ENCODE data around the gene CNOT6. TPM values are rescaled to one million over a fixed set of nuclear protein-coding genes. Genes with fewer than 3 reads are reported as not detected.

The CNOT6 gene
- total RNA-seq, 6 donors from 2014 or later = 9.7 to 27.8 (median 18.2) TPM

DNA sequence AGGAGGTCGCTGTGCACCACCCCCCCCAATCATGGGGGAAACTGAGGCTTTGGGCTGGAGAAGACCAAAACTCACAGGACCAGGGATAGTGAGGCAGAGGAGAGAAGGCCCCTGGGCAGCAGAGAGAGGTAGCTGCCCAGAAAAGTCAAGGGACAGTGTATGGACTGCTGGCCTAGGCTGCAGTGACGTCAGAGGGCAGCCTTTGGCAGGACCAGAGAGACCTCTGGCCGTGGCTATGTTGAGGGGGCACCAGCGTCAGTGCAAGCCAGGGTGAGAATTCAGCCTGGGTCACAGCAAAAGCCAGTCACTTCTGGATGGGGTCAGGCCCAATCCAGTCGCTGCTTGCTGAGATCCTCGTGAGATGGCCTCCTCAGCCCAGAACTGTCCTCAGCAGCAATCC is 128.7 kb downstream of the CNOT6 start:
- no peak overlapping the region for H3K4me3 ChIP-seq
- no peak for ATAC-seq (ENCODE audit: low FRiP score in 2 of 2)
- H3K27me3 ChIP-seq = peaks cover 0 to 6% (median 0%) of the 10 kb centered on the region in 4 donors
- 77 to 86% methylated on average over 1 to 6 of the region's 6 CpGs for WGBS, 2 donors
- H3K4me1 ChIP-seq = peaks cover 9 to 27% (median 16%) of the 10 kb centered on the region in 4 donors
- H3K9me3 ChIP-seq = no peaks in the 10 kb centered on the region
- TF ChIP-seq EP300 (IDR thresholded peaks at IDR 0.05) (no peak), POLR2A (IDR thresholded peaks at IDR 0.05) (no peak), POLR2AphosphoS5 (IDR thresholded peaks at IDR 0.05) (no peak)
- TF ChIP-seq, protein P1, sequence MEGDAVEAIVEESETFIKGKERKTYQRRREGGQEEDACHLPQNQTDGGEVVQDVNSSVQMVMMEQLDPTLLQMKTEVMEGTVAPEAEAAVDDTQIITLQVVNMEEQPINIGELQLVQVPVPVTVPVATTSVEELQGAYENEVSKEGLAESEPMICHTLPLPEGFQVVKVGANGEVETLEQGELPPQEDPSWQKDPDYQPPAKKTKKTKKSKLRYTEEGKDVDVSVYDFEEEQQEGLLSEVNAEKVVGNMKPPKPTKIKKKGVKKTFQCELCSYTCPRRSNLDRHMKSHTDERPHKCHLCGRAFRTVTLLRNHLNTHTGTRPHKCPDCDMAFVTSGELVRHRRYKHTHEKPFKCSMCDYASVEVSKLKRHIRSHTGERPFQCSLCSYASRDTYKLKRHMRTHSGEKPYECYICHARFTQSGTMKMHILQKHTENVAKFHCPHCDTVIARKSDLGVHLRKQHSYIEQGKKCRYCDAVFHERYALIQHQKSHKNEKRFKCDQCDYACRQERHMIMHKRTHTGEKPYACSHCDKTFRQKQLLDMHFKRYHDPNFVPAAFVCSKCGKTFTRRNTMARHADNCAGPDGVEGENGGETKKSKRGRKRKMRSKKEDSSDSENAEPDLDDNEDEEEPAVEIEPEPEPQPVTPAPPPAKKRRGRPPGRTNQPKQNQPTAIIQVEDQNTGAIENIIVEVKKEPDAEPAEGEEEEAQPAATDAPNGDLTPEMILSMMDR (IDR thresholded peaks at IDR 0.05) = no peak
- H3K36me3 ChIP-seq = peaks cover 0 to 16% (median 7%) of the 10 kb centered on the region in 4 donors
- DNase-seq = no peak
- H3K27ac ChIP-seq = peak overlapping the region in 3 of 4 donors; percentile 39 to 72 (median 60)

DNA sequence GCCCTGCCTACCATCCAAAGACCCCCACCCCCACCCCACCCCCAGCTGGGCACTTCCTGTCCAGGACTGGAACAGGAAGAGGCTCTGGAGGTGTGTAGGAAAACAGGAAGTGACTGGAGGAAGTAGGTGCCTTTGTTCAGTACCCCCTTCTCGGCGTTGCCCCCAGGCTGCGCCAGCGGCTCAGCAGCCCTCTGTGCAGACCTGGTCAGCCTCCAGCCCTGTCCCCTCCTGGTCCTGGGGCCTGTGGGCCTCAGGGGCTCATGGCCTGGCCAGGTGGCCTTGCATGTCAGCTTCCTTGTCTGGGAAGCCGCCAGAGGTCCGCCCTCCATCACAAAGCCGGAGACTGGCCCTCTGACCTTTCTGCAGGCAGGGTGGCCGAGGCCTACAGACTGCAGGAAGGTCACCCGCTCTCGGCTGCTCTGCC is 129.2 kb downstream of the CNOT6 start:
- no peak overlapping the region for H3K4me3 ChIP-seq
- ATAC-seq (ENCODE audit: low FRiP score in 2 of 2) (no peak), DNase-seq (peak in 1 of 2 donors; percentile 67)
- WGBS, 2 donors = 54 to 97% methylated on average over 6 to 10 of the region's 10 CpGs
- H3K9me3 ChIP-seq = no peaks in the 10 kb centered on the region
- H3K27me3 ChIP-seq = peaks cover 0 to 6% (median 0%) of the 10 kb centered on the region in 4 donors
- H3K27ac ChIP-seq = peak overlapping the region in 3 of 4 donors; percentile 39 to 72 (median 60)
- TF ChIP-seq EP300 (IDR thresholded peaks at IDR 0.05) (no peak), POLR2A (IDR thresholded peaks at IDR 0.05) (no peak), POLR2AphosphoS5 (IDR thresholded peaks at IDR 0.05) (no peak)
- TF ChIP-seq, protein P1 (IDR thresholded peaks at IDR 0.05) = no peak
- H3K4me1 ChIP-seq = peaks cover 9 to 24% (median 16%) of the 10 kb centered on the region in 4 donors
- peaks cover 0 to 16% (median 7%) of the 10 kb centered on the region in 4 donors for H3K36me3 ChIP-seq

DNA sequence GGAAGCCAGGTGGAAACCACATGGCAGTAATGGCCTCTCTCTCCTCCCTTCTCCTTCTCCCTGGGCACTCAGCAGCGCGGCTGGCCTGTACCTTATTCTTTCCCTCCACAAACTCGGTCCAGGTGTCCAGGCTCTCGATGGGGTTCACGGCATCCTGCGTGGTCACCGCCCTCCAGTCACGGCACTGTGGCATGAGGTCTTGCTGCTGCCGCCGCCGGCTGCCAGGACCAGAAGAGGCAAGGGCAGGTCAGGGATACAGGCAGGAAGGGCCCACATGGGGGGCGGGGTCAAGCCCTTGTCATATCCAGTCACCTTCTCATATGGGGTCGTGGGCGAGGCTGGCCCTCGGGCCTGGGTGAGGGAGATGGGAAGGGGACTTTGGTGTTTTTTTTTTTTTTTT is 129.7 kb downstream of the CNOT6 start:
- no peaks in the 10 kb centered on the region for H3K9me3 ChIP-seq
- no peak for TF ChIP-seq EP300 (IDR thresholded peaks at IDR 0.05)
- ATAC-seq (ENCODE audit: low FRiP score in 2 of 2) (no peak), DNase-seq (peak in 1 of 2 donors; percentile 64)
- peaks cover 9 to 20% (median 14%) of the 10 kb centered on the region in 4 donors for H3K4me1 ChIP-seq
- H3K4me3 ChIP-seq = no peak overlapping the region
- peaks cover 0 to 6% (median 0%) of the 10 kb centered on the region in 4 donors for H3K27me3 ChIP-seq
- H3K36me3 ChIP-seq = peaks cover 0 to 16% (median 7%) of the 10 kb centered on the region in 4 donors
- 87 to 95% methylated on average over 15 of the region's 15 CpGs for WGBS, 2 donors
- H3K27ac ChIP-seq = peak overlapping the region in 2 of 4 donors; percentile 60 to 72

DNA sequence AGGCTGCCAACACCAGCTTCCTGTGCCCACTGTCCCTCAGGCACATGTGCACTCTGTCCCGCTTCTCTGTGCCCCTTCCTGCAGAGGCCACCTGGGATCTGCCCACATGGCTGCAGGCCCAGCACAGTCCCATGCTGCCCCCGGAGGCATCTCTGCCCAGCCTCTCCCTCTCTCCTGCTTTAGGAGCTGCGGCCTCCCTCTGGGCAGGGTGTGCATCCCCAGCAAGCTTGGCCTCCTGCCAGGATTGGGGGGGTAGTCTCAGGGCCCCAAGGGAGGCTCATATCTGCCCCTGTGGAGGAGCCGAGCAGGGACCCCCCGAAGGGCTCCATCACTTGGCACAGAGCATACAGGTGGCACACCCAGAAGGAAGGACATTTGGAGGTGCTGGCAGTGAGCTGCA is 130.4 kb downstream of the CNOT6 start:
- DNase-seq (peak in 1 of 2 donors; percentile 48), ATAC-seq (ENCODE audit: low FRiP score in 2 of 2) (no peak)
- H3K27ac ChIP-seq = no peak overlapping the region
- H3K36me3 ChIP-seq = peaks cover 0 to 20% (median 3%) of the 10 kb centered on the region in 4 donors
- H3K4me1 ChIP-seq = peaks cover 9 to 17% (median 12%) of the 10 kb centered on the region in 4 donors
- TF ChIP-seq EP300 (IDR thresholded peaks at IDR 0.05) (no peak), POLR2A (IDR thresholded peaks at IDR 0.05) (no peak), POLR2AphosphoS5 (IDR thresholded peaks at IDR 0.05) (no peak)
- TF ChIP-seq, protein P1 (IDR thresholded peaks at IDR 0.05) = no peak
- no peaks in the 10 kb centered on the region for H3K27me3 ChIP-seq
- no peaks in the 10 kb centered on the region for H3K9me3 ChIP-seq
- WGBS, 2 donors = 56 to 61% methylated on average over 5 of the region's 5 CpGs
- no peak overlapping the region for H3K4me3 ChIP-seq

DNA sequence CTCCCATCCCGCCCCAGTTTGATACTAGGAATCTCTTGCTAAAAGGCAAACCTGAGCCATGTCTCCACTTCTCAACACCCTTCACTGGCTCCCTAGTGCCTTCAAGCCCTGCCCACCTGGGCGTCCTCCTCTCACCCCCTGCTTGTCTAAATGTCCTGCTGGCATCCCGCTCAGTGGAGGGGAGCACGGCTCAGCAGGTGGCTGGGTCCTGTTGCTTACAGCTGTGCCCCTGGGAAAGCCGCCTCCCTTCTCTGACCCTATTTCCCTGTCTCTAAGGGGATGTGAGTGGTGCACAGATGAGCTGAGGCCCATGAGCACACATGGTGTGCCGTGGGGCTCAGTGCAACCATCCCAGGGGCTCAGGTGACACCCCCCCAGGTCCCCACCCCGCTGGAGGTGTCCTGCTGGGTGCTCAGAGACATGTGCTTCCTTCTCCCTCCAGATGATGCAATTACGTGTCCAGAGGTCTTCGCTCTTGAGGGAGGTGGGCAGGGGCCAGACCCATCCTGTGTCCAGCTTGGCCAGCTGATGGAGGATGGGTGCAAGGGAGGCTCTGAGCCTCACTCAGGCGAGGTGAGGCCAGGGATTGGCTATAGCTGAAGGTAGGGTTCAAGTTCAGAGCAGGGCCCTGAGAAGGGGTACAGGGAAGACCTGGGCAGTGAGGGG is 131.1 kb downstream of the CNOT6 start:
- H3K4me1 ChIP-seq = peaks cover 9 to 17% (median 12%) of the 10 kb centered on the region in 4 donors
- WGBS, 2 donors = 82 to 86% methylated on average over 4 to 10 of the region's 10 CpGs
- no peak for TF ChIP-seq POLR2AphosphoS5 (IDR thresholded peaks at IDR 0.05)
- TF ChIP-seq EP300 (IDR thresholded peaks at IDR 0.05) = no peak
- TF ChIP-seq, protein P1 (IDR thresholded peaks at IDR 0.05) = no peak
- no peak for TF ChIP-seq POLR2A (IDR thresholded peaks at IDR 0.05)
- ATAC-seq (ENCODE audit: low FRiP score in 2 of 2) (no peak), DNase-seq (peak in 1 of 2 donors; percentile 39)
- H3K4me3 ChIP-seq = no peak overlapping the region
- H3K27me3 ChIP-seq = no peaks in the 10 kb centered on the region
- peaks cover 0 to 20% (median 1%) of the 10 kb centered on the region in 4 donors for H3K36me3 ChIP-seq
- H3K9me3 ChIP-seq = no peaks in the 10 kb centered on the region
- H3K27ac ChIP-seq = no peak overlapping the region

Measured in upper lobe of left lung (tissue), 6 donors.